Measurements from ENCODE around the gene SFSWAP. TPM values are rescaled to one million over a fixed set of nuclear protein-coding genes. Genes with fewer than 3 reads are reported as not detected.
A peak's percentile ranks its signal among the peaks of the same experiment; 100 is the strongest.

The SFSWAP gene
- total and polyA plus RNA-seq, 2 of the 8 experiments (the other 6 are each of a cell fraction or from before 2014, with no cell fraction given) = 36.5 to 49.5 TPM

DNA sequence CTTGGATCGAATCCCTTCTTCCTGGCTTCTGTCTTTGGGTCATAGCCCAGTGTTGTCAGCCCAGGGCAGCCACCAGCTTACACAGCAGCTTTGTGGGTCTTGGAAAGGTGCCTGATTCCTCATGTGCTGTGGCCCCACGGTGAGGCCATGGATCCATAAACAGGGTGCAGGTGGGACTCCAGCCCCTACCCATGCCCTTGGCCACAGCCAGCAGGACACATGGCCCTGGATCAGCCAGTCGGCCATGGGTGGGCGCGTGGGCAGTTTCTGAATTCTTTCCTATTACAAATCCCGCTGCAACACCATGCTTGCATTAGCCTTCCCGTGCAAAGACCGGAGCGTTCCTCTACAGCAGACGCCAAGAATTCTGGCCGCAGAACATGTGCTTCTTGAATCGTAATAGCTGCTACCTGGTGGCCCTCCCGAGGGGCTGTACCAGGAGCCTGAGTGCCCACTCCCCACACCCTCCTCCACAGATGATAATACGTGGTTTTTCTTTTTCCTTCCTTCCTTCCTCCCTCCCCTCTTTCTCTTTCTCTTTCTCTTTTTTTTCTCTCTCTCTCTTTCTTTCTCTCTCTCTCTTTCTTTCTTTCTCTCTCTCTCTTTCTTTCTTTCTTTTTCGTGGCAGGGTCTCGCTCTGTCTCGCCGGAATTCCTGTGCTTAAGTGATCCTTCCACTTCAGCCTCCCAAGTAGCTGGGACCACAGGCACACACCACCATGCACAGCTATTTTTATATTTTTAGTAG lies 114.4 kb downstream of the SFSWAP start:
- no peak overlapping the region for H3K4me2 ChIP-seq (ENCODE audit: insufficient read depth in 1 of 2, low read depth in 2 of 2, low read length in 2 of 2)
- no peaks in the 10 kb centered on the region for H3K36me3 ChIP-seq (ENCODE audit: control insufficient read depth in 2 of 4, insufficient read depth in 4 of 4, low read length in 3 of 4)
- peaks cover 2 to 6% of the 10 kb centered on the region in 2 experiments for H4K20me1 ChIP-seq (replicated peaks in 1 of 2; ENCODE audit: control insufficient read depth in 1 of 2, insufficient read depth in 2 of 2, low read length in 2 of 2)
- no peak overlapping the region for H3K14ac ChIP-seq (ENCODE audit: insufficient read length)
- no peak overlapping the region for H2BK120ac ChIP-seq (replicated peaks; ENCODE audit: low read depth, low read length)
- CTCF ChIA-PET (ENCODE audit: partially characterized antibody) = interaction anchor here (0.6 to 1.6 kb wide), 5 partner anchors 8 to 1612 kb away, joined by 3 to 5 read pairs (median 4); no protein-coding TSS in a partner anchor
- H3K27me3 ChIP-seq (replicated peaks in 1 of 4; ENCODE audit: control insufficient read depth in 3 of 4, extremely low read depth in 1 of 4, insufficient read depth in 3 of 4, low read length in 3 of 4) = peaks cover 2 to 17% (median 13%) of the 10 kb centered on the region in 4 experiments; a peak in 6 of 7 replicates
- H3K4me1 ChIP-seq (replicated peaks in 1 of 4; ENCODE audit: control insufficient read depth in 3 of 4, insufficient read depth in 4 of 4, low read length in 3 of 4) = peaks cover 0 to 15% (median 8%) of the 10 kb centered on the region in 4 experiments; a peak in 6 of 7 replicates
- no peak overlapping the region for H3K4ac ChIP-seq (replicated peaks; ENCODE audit: insufficient read length, low read depth, low read length)
- H3K79me1 ChIP-seq (ENCODE audit: low read depth, low read length) = no peaks in the 10 kb centered on the region
- no peak for FAIRE-seq
- H3K18ac ChIP-seq (ENCODE audit: extremely low read depth, low read length) = no peak overlapping the region; the same call in 1 of the 2 replicates
- H2AK5ac ChIP-seq (ENCODE audit: low read depth, low read length) = no peak overlapping the region
- POLR2A ChIA-PET (ENCODE audit: partially characterized antibody) = interaction anchor here (1.0 to 1.3 kb wide), 3 partner anchors 102 to 237 kb away, joined by 3 read pairs; no protein-coding TSS in a partner anchor
- H3K23me2 ChIP-seq (ENCODE audit: low read depth, low read length) = peaks cover 11% of the 10 kb centered on the region; the same call in 1 of the 2 replicates
- H2BK20ac ChIP-seq (ENCODE audit: low read length) = no peak overlapping the region
- H3K23ac ChIP-seq (ENCODE audit: insufficient read length) = no peak overlapping the region
- no peak for DNase-seq (ENCODE audit: low read depth in 1 of 2, low spot score in 2 of 2)
- no peaks in the 10 kb centered on the region for H3K9me3 ChIP-seq (ENCODE audit: insufficient read depth in 2 of 2, low read depth in 1 of 2, low read length in 1 of 2)
- H2BK15ac ChIP-seq (ENCODE audit: low read length) = no peak overlapping the region
- H2AFZ ChIP-seq (ENCODE audit: low read length) = no peak overlapping the region
- no peak for TF ChIP-seq TCF12 (IDR thresholded peaks at IDR 0.05; ENCODE audit: low read depth, low read length)
- TF ChIP-seq, protein P1, sequence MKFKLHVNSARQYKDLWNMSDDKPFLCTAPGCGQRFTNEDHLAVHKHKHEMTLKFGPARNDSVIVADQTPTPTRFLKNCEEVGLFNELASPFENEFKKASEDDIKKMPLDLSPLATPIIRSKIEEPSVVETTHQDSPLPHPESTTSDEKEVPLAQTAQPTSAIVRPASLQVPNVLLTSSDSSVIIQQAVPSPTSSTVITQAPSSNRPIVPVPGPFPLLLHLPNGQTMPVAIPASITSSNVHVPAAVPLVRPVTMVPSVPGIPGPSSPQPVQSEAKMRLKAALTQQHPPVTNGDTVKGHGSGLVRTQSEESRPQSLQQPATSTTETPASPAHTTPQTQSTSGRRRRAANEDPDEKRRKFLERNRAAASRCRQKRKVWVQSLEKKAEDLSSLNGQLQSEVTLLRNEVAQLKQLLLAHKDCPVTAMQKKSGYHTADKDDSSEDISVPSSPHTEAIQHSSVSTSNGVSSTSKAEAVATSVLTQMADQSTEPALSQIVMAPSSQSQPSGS (IDR thresholded peaks at IDR 0.05; ENCODE audit: low read length) = no peak
- TF ChIP-seq KDM4A (IDR thresholded peaks at IDR 0.05; ENCODE audit: low read depth, low read length, severe bottlenecking) = no peak
- TF ChIP-seq JUND (IDR thresholded peaks at IDR 0.05; ENCODE audit: low read length) = no peak
- TF ChIP-seq CTBP2 (IDR thresholded peaks at IDR 0.05; ENCODE audit: borderline replicate concordance, insufficient read depth, insufficient read length, low read length) = no peak
- no peak for TF ChIP-seq TEAD4 (IDR thresholded peaks at IDR 0.05; ENCODE audit: low read depth, low read length)
- peak overlapping the region; percentile 63; the same call in 1 of the 2 replicates for H2BK12ac ChIP-seq (ENCODE audit: low read depth, low read length)
- H4K91ac ChIP-seq (replicated peaks; ENCODE audit: insufficient read length, low read length) = no peak overlapping the region
- no peak overlapping the region for H3K4me3 ChIP-seq (ENCODE audit: extremely low read depth in 1 of 4, insufficient read depth in 2 of 4, low read depth in 3 of 4, low read length in 4 of 4)
- H3K9ac ChIP-seq (replicated peaks in 1 of 4; ENCODE audit: extremely low read depth in 1 of 4, low read depth in 3 of 4, low read length in 3 of 4) = no peak overlapping the region
- no peak overlapping the region for H3K27ac ChIP-seq (ENCODE audit: low read depth, low read length)
- H2BK5ac ChIP-seq (ENCODE audit: low read depth, low read length) = no peak overlapping the region
- peaks cover 0 to 10% of the 10 kb centered on the region in 2 experiments; a peak in 1 of 4 replicates for H3K79me2 ChIP-seq (ENCODE audit: control insufficient read depth in 1 of 2, insufficient read depth in 2 of 2, low read length in 2 of 2)
- H4K8ac ChIP-seq (ENCODE audit: extremely low read depth, insufficient read depth, low read length) = no peak overlapping the region
- WGBS, 2 experiments (ENCODE audit: extremely low coverage in 1 of 2, insufficient coverage in 1 of 2, insufficient read length in 1 of 2, insufficient replicate concordance in 2 of 2, low coverage in 1 of 2, low lambda C conversion rate in 2 of 2, missing lambda C conversion rate in 1 of 2) = 83% methylated on average over 16 of the region's 18 CpGs; no CpG with 5 or more reads in 1 of the 2 experiments
- H4K5ac ChIP-seq (ENCODE audit: insufficient read length, low read depth, low read length) = no peak overlapping the region
- no peak overlapping the region for H3K56ac ChIP-seq (replicated peaks; ENCODE audit: insufficient read length, low read depth, low read length)
